K562 (cell line): ENCODE measurements around the gene ANO1. TPM values are rescaled to one million over a fixed set of nuclear protein-coding genes. Genes with fewer than 3 reads are reported as not detected.

ENCODE experiments used
- ATAC-seq: fragments of 200-7000 bp; cut with Tn5 transposase; 3 replicates; pipeline ENCODE4 v1.9.1; 2020; ENCODE audit warnings: moderate library complexity
- BruUV-seq: library from RNA; stranded (reverse); fragments of 400-500 nt; replicated peaks from 2 replicates; lab custom pipeline; 2021; lab: Mats Ljungman, UMichigan
- CTCF ChIA-PET: fragments of 300-600 bp; formaldehyde crosslinking; extraction: SDS; loops from one replicate; lab custom pipeline; 2021; ENCODE audit warnings: low intra/inter-chr PET ratio; lab: Yijun Ruan, JAX
- POLR2A ChIA-PET: fragments of 300-600, 350-650 bp; sonication (Branson Sonifier 250); formaldehyde crosslinking; extraction: SDS; loops from one replicate; lab custom pipeline; 2021; ENCODE audit warnings: antibody characterized with exemption, inconsistent platforms; lab: Yijun Ruan, JAX
- DNase-seq, 4 experiments: peaks; one replicate each; pipeline versions ENCODE4 v3.0.0 to v3.0.0-alpha.2; 2011 to 2018; ENCODE audit warnings: low spot score in 3 of 4, mixed read lengths in 3 of 4; ENCODE audit errors: extremely low read depth in 1 of 4
- FAIRE-seq: peaks from 2 replicates; lab custom pipeline; 2011; peaks lifted over from hg19 to GRCh38; lab: Jason Lieb, UNC
- H2AFZ ChIP-seq: 2 replicates; pipeline ENCODE4 v1.6.0; 2011; ENCODE audit warnings: low read depth, low read length, control low read depth, inconsistent platforms
- H3K27ac ChIP-seq: fragments of 200-600 bp; 3 replicates; pipeline ENCODE4 v1.8.0; 2011; ENCODE audit warnings: low read depth, mild to moderate bottlenecking, control low read depth, inconsistent platforms, low read length, moderate library complexity, mixed read lengths; ENCODE audit errors: extremely low read depth
- H3K27me3 ChIP-seq, 2 experiments: fragments of 300-600 bp in 1 of 2; 2 replicates in 1 of 2; 3 replicates in 1 of 2; pipeline versions ENCODE4 v1.6.0 to v1.8.0; 2011; ENCODE audit warnings: inconsistent platforms in 2 of 2, low read length in 2 of 2, mild to moderate bottlenecking in 1 of 2, mixed read lengths in 1 of 2, moderate library complexity in 1 of 2; ENCODE audit not compliant: control insufficient read depth in 2 of 2, insufficient read depth in 2 of 2
- H3K36me3 ChIP-seq: fragments of 300-600 bp; 3 replicates; pipeline ENCODE4 v1.8.0; 2011; ENCODE audit warnings: mild to moderate bottlenecking, low read length, inconsistent platforms; ENCODE audit not compliant: control insufficient read depth, insufficient read depth
- H3K4me1 ChIP-seq, 2 experiments: fragments of 200-600 bp in 1 of 2; replicated peaks in 1 of 2; 2 replicates in 1 of 2; 3 replicates in 1 of 2; pipeline versions ENCODE4 v1.5.1 to v1.8.0; 2011; ENCODE audit warnings: inconsistent platforms in 2 of 2, low read length in 2 of 2, mild to moderate bottlenecking in 1 of 2, mixed read lengths in 1 of 2, moderate library complexity in 1 of 2; ENCODE audit not compliant: control insufficient read depth in 2 of 2, insufficient read depth in 2 of 2
- H3K4me2 ChIP-seq: 2 replicates; pipeline ENCODE4 v1.6.1; 2011; ENCODE audit warnings: low read length, control low read depth, inconsistent platforms, mixed read lengths; ENCODE audit not compliant: insufficient read depth
- H3K4me3 ChIP-seq: fragments of 200-600 bp; sonication (generic), shearing (Covaris generic); 2 replicates; pipeline ENCODE4 v1.5.1; 2016; ENCODE audit warnings: control low read depth, inconsistent platforms
- H3K79me2 ChIP-seq: fragments of 200-600 bp; 3 replicates; pipeline ENCODE4 v1.8.0; 2011; ENCODE audit warnings: low read length, inconsistent platforms; ENCODE audit not compliant: control insufficient read depth, insufficient read depth
- H3K9ac ChIP-seq, 2 experiments: 2 replicates each; pipeline versions ENCODE4 v1.6.0 to v1.6.1; 2011; ENCODE audit warnings: low read depth in 2 of 2, low read length in 2 of 2, control low read depth in 1 of 2, inconsistent platforms in 1 of 2, mild to moderate bottlenecking in 1 of 2, mixed read lengths in 1 of 2; ENCODE audit not compliant: insufficient read depth in 1 of 2
- H3K9me1 ChIP-seq: one replicate; pipeline ENCODE4 v1.6.0; 2011; ENCODE audit warnings: inconsistent platforms, mild to moderate bottlenecking, low read length, moderate library complexity; ENCODE audit not compliant: control insufficient read depth, insufficient read depth
- H3K9me3 ChIP-seq: replicated peaks from 2 replicates; pipeline ENCODE4 v1.5.1; 2011; ENCODE audit warnings: low read depth, low read length, inconsistent platforms; ENCODE audit not compliant: control insufficient read depth, insufficient read depth
- H4K20me1 ChIP-seq: replicated peaks from 2 replicates; pipeline ENCODE4 v1.6.1; 2011; ENCODE audit warnings: low read length, inconsistent platforms, mixed read lengths; ENCODE audit not compliant: control insufficient read depth, insufficient read depth
- BRF1 ChIP-seq: IDR thresholded peaks from 3 replicates; pipeline ENCODE4 v1.6.1; 2011; ENCODE audit warnings: borderline replicate concordance, mild to moderate bottlenecking; ENCODE audit not compliant: insufficient read length; ENCODE audit errors: extremely low read depth
- ETS2 ChIP-seq: IDR thresholded peaks from 2 replicates; pipeline ENCODE4 v1.6.1; 2016; ENCODE audit warnings: borderline replicate concordance, missing genetic modification characterization, mild to moderate bottlenecking, moderate library complexity, missing compliant biosample characterization; ENCODE audit not compliant: poor library complexity, severe bottlenecking
- HDAC3 ChIP-seq: fragments of 450-650 bp; IDR thresholded peaks from 2 replicates; pipeline ENCODE4 v1.6.1; 2018; ENCODE audit warnings: borderline replicate concordance, mild to moderate bottlenecking, moderate library complexity; ENCODE audit not compliant: partially characterized antibody
- LEF1 ChIP-seq: fragments of 450-650 bp; IDR thresholded peaks from 2 replicates; pipeline ENCODE4 v1.6.1; 2016; ENCODE audit warnings: mild to moderate bottlenecking
- MYC ChIP-seq, 2 experiments: fragments of 250-450 bp in 1 of 2; sonication (Bioruptor Pico) in 1 of 2; IDR thresholded peaks; 2 replicates each; pipeline versions ENCODE4 v1.5.1 to v1.6.1; 2012 to 2021; ENCODE audit warnings: low read depth in 2 of 2, borderline replicate concordance in 1 of 2, improper control_type of control experiment in 1 of 2, low read length in 1 of 2, mild to moderate bottlenecking in 1 of 2, moderate library complexity in 1 of 2
- NFIX ChIP-seq: fragments of 250-450 bp; sonication (Bioruptor Pico); IDR thresholded peaks from 2 replicates; pipeline ENCODE4 v1.4.0; 2020; ENCODE audit warnings: low read depth, mild to moderate bottlenecking, moderate library complexity
- POLR3G ChIP-seq: IDR thresholded peaks from 2 replicates; pipeline ENCODE4 v1.6.1; 2011; ENCODE audit not compliant: insufficient read length, insufficient replicate concordance; ENCODE audit errors: extremely low read depth
- PTTG1 ChIP-seq: fragments of 450-650 bp; IDR thresholded peaks from 2 replicates; pipeline ENCODE4 v1.6.1; 2016; ENCODE audit warnings: low read depth, mild to moderate bottlenecking, missing genetic modification characterization, missing compliant biosample characterization
- RCOR1 ChIP-seq, 2 experiments: IDR thresholded peaks; 2 replicates each; pipeline ENCODE4 v1.6.1; 2012; ENCODE audit warnings: low read depth in 2 of 2, low read length in 2 of 2, borderline replicate concordance in 1 of 2, improper control_type of control experiment in 1 of 2
- REST ChIP-seq, 2 experiments: fragments of 450-650 bp; formaldehyde crosslinking in 1 of 2; IDR thresholded peaks; 2 replicates each; pipeline versions ENCODE4 v1.4.0 to v1.6.1; 2014 to 2020; ENCODE audit warnings: mild to moderate bottlenecking in 2 of 2, borderline replicate concordance in 1 of 2, low read depth in 1 of 2
- SMAD4 ChIP-seq: fragments of 250-450 bp; sonication (Bioruptor Pico); conservative IDR thresholded peaks from 2 replicates; pipeline ENCODE4 v1.8.0; 2021; ENCODE audit warnings: inconsistent platforms, mild to moderate bottlenecking, moderate library complexity
- WHSC1 ChIP-seq: IDR thresholded peaks from one replicate; pipeline ENCODE4 v1.6.1; 2012; ENCODE audit warnings: low read length, control low read depth, inconsistent platforms
- WGBS: fragments of 100-300 bp; shearing (Covaris generic); methylation state at CpG from one replicate; pipeline ENCODE4 v1.1.6; 2016; ENCODE audit warnings: low coverage, mixed read lengths; ENCODE audit not compliant: insufficient coverage; ENCODE audit errors: missing lambda C conversion rate; 5-methylcytosine and 5-hydroxymethylcytosine counted together
- in situ Hi-C: fragments of 300-500 bp; cut with MboI; formaldehyde crosslinking; loops from 4 replicates; pipeline ENCODE4 v1.15.0; 2018; ENCODE audit warnings: inconsistent platforms, mixed read lengths
- intact Hi-C: fragments of 100-400 bp; cut with micrococcal nuclease; formaldehyde crosslinking; loops from 2 replicates; pipeline ENCODE4 v1.14.2; 2022
- polyA plus RNA-seq, 8 experiments: library from polyadenylated mRNA; depleted of rRNA in 4 of 8; stranded (reverse) in 5 of 8; unstranded in 3 of 8; fragments of >200 nt; fragmentation: Nextera tagmentation in 2 of 8; fragmentation: Illumina TruSeq in 1 of 8; extraction: Ambion mirVana in 2 of 8; extraction: Trizol in 1 of 8; gene quantifications; 2 replicates each; pipeline versions ENCODE4 v1.2.1 to v1.2.3, GENCODE V29; 2011 to 2014; ENCODE audit warnings: inconsistent platforms in 1 of 8, missing spikeins in 1 of 8
- total RNA-seq, 7 experiments: library from RNA; depleted of rRNA in 6 of 7; stranded (reverse); fragments of >200 nt in 6 of 7; fragmentation: Illumina TruSeq in 2 of 7; extraction: Trizol in 2 of 7; gene quantifications; 2 replicates each; pipeline versions ENCODE4 v1.2.1 to v1.2.3, GENCODE V29; 2011 to 2021; ENCODE audit warnings: low replicate concordance in 1 of 7

Gene ANO1
- total and polyA plus RNA-seq, 9 of the 15 experiments (the other 6 are each of a cell fraction or from before 2014, with no cell fraction given): not detected

DNA sequence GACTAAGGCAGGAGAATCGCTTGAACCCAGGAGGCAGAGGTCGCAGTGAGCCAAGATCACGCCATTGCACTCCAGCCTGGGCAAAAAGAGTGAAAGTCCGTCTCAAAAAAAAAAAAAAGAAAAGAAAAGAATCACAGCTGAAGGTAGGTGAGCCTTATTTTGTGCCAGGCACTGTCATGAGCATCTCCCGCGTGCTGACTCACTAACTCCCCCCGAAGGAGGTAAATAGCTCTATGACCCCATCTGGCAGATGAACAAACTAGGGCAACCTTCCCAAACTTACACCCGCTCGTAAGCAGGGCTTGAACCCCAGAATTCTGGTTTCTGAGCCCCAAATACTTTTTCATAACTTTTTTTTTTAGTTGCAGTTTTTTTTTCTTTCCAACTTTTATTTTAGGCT, 60.3 kb downstream of the ANO1 start:
- Histone ChIP-seq H3K79me2 (no peaks in the 10 kb centered on the region), H3K9me3 (no peaks in the 10 kb centered on the region), H2AFZ (no peak overlapping the region), H3K36me3 (no peaks in the 10 kb centered on the region), H3K9ac (no peak overlapping the region), H3K27me3 (peaks cover 62 to 89% of the 10 kb centered on the region in 2 experiments), H3K27ac (no peak overlapping the region), H3K9me1 (no peaks in the 10 kb centered on the region), H4K20me1 (peaks cover 20% of the 10 kb centered on the region; the same call in 1 of the 2 replicates), H3K4me3 (no peak overlapping the region), H3K4me2 (no peak overlapping the region), H3K4me1 (peaks cover 0 to 9% of the 10 kb centered on the region in 2 experiments; a peak in 3 of 5 replicates)
- no peak for FAIRE-seq
- no peak for ATAC-seq
- 4% methylated on average over 5 of the region's 9 CpGs for WGBS
- ChIA-PET POLR2A (no interaction called here), CTCF (no interaction called here)
- DNase-seq: no peak
- intact Hi-C loops (no loop called here), in situ Hi-C loops (no loop called here)
- BruUV-seq: no TSS peak
- no peak for TF ChIP-seq LEF1
- TF ChIP-seq NFIX: no peak
- no peak for TF ChIP-seq REST (IDR thresholded peaks at IDR 0.05; ENCODE audit: borderline replicate concordance)
- no peak for TF ChIP-seq REST (CRISPR knock-in tag; IDR thresholded peaks at IDR 0.05; ENCODE audit: low read depth)
- no peak for TF ChIP-seq BRF1
- TF ChIP-seq WHSC1: no peak
- no peak for TF ChIP-seq PTTG1 (tag)
- no peak for TF ChIP-seq ETS2 (tag)
- no peak for TF ChIP-seq HDAC3
- no peak for TF ChIP-seq POLR3G
- TF ChIP-seq RCOR1 (IDR thresholded peaks at IDR 0.05; ENCODE audit: borderline replicate concordance in 1 of 2, low read depth in 2 of 2, low read length in 2 of 2): no peak
- no peak for TF ChIP-seq SMAD4
- TF ChIP-seq MYC (IDR thresholded peaks at IDR 0.05; ENCODE audit: low read depth, low read length): no peak
- no peak for TF ChIP-seq MYC (CRISPR knock-in tag; IDR thresholded peaks at IDR 0.05; ENCODE audit: borderline replicate concordance, low read depth)
